DOHH2 (cell line): ENCODE data around the gene DIP2C.
"Not testable (repeated sequence)": the region's sequence is repeated elsewhere in the genome, so short reads cannot be mapped to it uniquely, and the experiment has no call there.

Experiments used
- H3F3A ChIP-seq: fragments of 200-600 bp; sonication (generic), shearing (Covaris generic); 2 replicates; pipeline ENCODE4 v1.6.0; 2016; ENCODE audit warnings: antibody characterized with exemption, mild to moderate bottlenecking; ENCODE audit not compliant: control insufficient read depth, insufficient read depth
- H3K27ac ChIP-seq: fragments of 200-600 bp; sonication (generic); 2 replicates; pipeline ENCODE4 v1.5.1; 2014; ENCODE audit warnings: low read depth, mild to moderate bottlenecking, low read length, moderate library complexity
- H3K27me3 ChIP-seq: fragments of 200-600 bp; sonication (generic); 2 replicates; pipeline ENCODE4 v1.6.1; 2014; ENCODE audit warnings: mild to moderate bottlenecking, low read length, mixed read lengths; ENCODE audit not compliant: control insufficient read depth
- H3K36me3 ChIP-seq: fragments of 200-600 bp; sonication (generic); 2 replicates; pipeline ENCODE4 v1.6.1; 2014; ENCODE audit warnings: mild to moderate bottlenecking, low read length, moderate library complexity, mixed read lengths; ENCODE audit not compliant: control insufficient read depth
- H3K4me1 ChIP-seq: fragments of 200-600 bp; sonication (generic); 2 replicates; pipeline ENCODE4 v1.6.1; 2014; ENCODE audit warnings: mild to moderate bottlenecking, low read length, mixed read lengths; ENCODE audit not compliant: control insufficient read depth
- H3K4me2 ChIP-seq: fragments of 200-600 bp; sonication (generic); 2 replicates; pipeline ENCODE4 v1.6.0; 2014; ENCODE audit warnings: mild to moderate bottlenecking, low read length, moderate library complexity
- H3K4me3 ChIP-seq: fragments of 200-600 bp; sonication (generic); 2 replicates; pipeline ENCODE4 v1.5.1; 2014; ENCODE audit warnings: mild to moderate bottlenecking, low read length, mixed read lengths
- H3K79me2 ChIP-seq: fragments of 200-600 bp; sonication (generic); 2 replicates; pipeline ENCODE4 v1.6.1; 2014; ENCODE audit warnings: mild to moderate bottlenecking, low read length, mixed read lengths; ENCODE audit not compliant: control insufficient read depth
- H3K9me2 ChIP-seq: fragments of 200-600 bp; sonication (generic); replicated peaks from 2 replicates; pipeline ENCODE4 v1.6.1; 2014; ENCODE audit warnings: mild to moderate bottlenecking, low read length, mixed read lengths; ENCODE audit not compliant: control insufficient read depth
- H3K9me3 ChIP-seq: fragments of 200-600 bp; sonication (generic); 2 replicates; pipeline ENCODE4 v1.6.1; 2014; ENCODE audit warnings: antibody characterized with exemption, low read length, mixed read lengths; ENCODE audit not compliant: control insufficient read depth, insufficient read depth
- H4K20me1 ChIP-seq: fragments of 200-600 bp; sonication (generic); 2 replicates; pipeline ENCODE4 v1.6.0; 2014; ENCODE audit warnings: low read depth, mild to moderate bottlenecking, antibody characterized with exemption, low read length, moderate library complexity; ENCODE audit not compliant: control insufficient read depth, insufficient read depth
- EZH2phosphoT487 ChIP-seq: fragments of 200-600 bp; sonication (generic); IDR thresholded peaks from 2 replicates; pipeline ENCODE4 v1.6.1; 2017; ENCODE audit warnings: borderline replicate concordance, mild to moderate bottlenecking, antibody characterized with exemption, low read length, moderate library complexity, mixed read lengths
- TF ChIP-seq, protein P1 (sequence below): fragments of 200-600 bp; sonication (generic); IDR thresholded peaks from one replicate; pipeline ENCODE4 v1.5.1; 2014; ENCODE audit warnings: antibody characterized with exemption, mild to moderate bottlenecking, low read depth, low read length; ENCODE audit not compliant: poor library complexity, severe bottlenecking

The DIP2C gene

GRCh38 chr10:480928-481552 is 208.4 kb downstream of the DIP2C start:
- peaks cover 9% of the 10 kb centered on the region for H3K4me1 ChIP-seq
- no peaks in the 10 kb centered on the region for H3K27me3 ChIP-seq
- H3K36me3 ChIP-seq: peaks cover 70% of the 10 kb centered on the region
- no peaks in the 10 kb centered on the region for H4K20me1 ChIP-seq
- H3F3A ChIP-seq: no peaks in the 10 kb centered on the region
- no peak overlapping the region for H3K4me3 ChIP-seq
- H3K4me2 ChIP-seq: no peak overlapping the region
- no peak for TF ChIP-seq EZH2phosphoT487
- H3K9me3 ChIP-seq: no peaks in the 10 kb centered on the region
- H3K9me2 ChIP-seq: no peaks in the 10 kb centered on the region
- peaks cover 19% of the 10 kb centered on the region for H3K79me2 ChIP-seq
- H3K27ac ChIP-seq: no peak overlapping the region

GRCh38 chr10:480498-480927 is 209.0 kb downstream of the DIP2C start:
- no peak overlapping the region for H3K27ac ChIP-seq
- H3F3A ChIP-seq: no peaks in the 10 kb centered on the region
- H3K27me3 ChIP-seq: no peaks in the 10 kb centered on the region
- peaks cover 23% of the 10 kb centered on the region for H3K79me2 ChIP-seq
- no peak overlapping the region for H3K4me2 ChIP-seq
- TF ChIP-seq, protein P1, sequence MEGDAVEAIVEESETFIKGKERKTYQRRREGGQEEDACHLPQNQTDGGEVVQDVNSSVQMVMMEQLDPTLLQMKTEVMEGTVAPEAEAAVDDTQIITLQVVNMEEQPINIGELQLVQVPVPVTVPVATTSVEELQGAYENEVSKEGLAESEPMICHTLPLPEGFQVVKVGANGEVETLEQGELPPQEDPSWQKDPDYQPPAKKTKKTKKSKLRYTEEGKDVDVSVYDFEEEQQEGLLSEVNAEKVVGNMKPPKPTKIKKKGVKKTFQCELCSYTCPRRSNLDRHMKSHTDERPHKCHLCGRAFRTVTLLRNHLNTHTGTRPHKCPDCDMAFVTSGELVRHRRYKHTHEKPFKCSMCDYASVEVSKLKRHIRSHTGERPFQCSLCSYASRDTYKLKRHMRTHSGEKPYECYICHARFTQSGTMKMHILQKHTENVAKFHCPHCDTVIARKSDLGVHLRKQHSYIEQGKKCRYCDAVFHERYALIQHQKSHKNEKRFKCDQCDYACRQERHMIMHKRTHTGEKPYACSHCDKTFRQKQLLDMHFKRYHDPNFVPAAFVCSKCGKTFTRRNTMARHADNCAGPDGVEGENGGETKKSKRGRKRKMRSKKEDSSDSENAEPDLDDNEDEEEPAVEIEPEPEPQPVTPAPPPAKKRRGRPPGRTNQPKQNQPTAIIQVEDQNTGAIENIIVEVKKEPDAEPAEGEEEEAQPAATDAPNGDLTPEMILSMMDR: no peak
- TF ChIP-seq EZH2phosphoT487: no peak
- H3K9me2 ChIP-seq: no peaks in the 10 kb centered on the region
- no peaks in the 10 kb centered on the region for H3K9me3 ChIP-seq
- H3K4me3 ChIP-seq: no peak overlapping the region
- no peaks in the 10 kb centered on the region for H4K20me1 ChIP-seq
- H3K36me3 ChIP-seq: peaks cover 70% of the 10 kb centered on the region
- H3K4me1 ChIP-seq: peaks cover 7% of the 10 kb centered on the region

- H3K36me3 ChIP-seq: peaks cover 69% of the 10 kb centered on the region
- H3K27ac ChIP-seq, H3K4me3 ChIP-seq, H3K9me2 ChIP-seq, H3K9me3 ChIP-seq, H3K27me3 ChIP-seq, H3K4me1 ChIP-seq, H4K20me1 ChIP-seq, H3F3A ChIP-seq, H3K4me2 ChIP-seq: not testable (repeated sequence)
- H3K79me2 ChIP-seq: peaks cover 18% of the 10 kb centered on the region
Observed at GRCh38 chr10:479706-480497, 209.6 kb downstream of the DIP2C start.

DNA sequence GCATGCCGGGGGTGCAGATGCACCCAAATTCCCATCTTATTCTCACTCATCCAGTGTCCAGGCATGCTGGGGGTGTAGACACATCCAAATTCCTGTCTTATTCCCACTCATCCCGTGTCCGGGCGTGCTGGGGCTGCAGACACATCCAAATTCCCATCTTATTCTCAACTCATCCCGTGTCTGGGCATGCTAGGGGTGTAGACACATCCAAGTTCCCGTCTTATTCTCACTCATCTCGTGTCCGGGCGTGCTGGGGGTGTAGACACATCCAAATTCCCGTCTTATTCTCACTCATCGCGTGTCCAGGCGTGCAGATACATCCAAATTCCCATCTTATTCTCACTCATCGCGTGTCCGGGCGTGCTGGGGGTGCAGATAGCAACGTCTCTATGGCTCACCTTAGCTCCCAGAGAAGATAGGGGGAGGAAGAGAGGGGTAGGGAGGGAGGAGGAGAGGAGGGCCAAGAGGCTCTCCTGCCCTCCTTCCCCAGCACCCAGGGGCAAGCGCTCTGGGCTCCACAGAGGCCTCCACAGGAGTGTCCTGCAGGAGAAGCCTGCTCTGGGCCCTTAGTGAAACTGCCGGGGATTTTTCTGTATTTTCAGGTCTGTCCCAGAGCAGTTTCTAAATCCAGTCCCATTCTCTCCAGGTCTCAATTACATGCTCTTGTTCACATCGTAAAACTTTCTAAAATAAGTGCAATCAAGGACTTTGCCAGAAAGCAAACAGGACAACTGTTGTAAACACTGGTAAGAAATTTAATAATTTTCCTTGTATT is 210.8 kb downstream of the DIP2C start:
- H3K27ac ChIP-seq: no peak overlapping the region
- no peaks in the 10 kb centered on the region for H3K9me2 ChIP-seq
- H3K4me3 ChIP-seq: no peak overlapping the region
- TF ChIP-seq, protein P1: no peak
- no peak for TF ChIP-seq EZH2phosphoT487
- H3F3A ChIP-seq: no peaks in the 10 kb centered on the region
- peaks cover 65% of the 10 kb centered on the region for H3K36me3 ChIP-seq
- H3K4me1 ChIP-seq: no peaks in the 10 kb centered on the region
- no peaks in the 10 kb centered on the region for H3K27me3 ChIP-seq
- peaks cover 18% of the 10 kb centered on the region for H3K79me2 ChIP-seq
- no peaks in the 10 kb centered on the region for H4K20me1 ChIP-seq
- H3K9me3 ChIP-seq: no peaks in the 10 kb centered on the region
- no peak overlapping the region for H3K4me2 ChIP-seq
